ENCODE results near the gene TM4SF1. TPM values are rescaled to one million over a fixed set of nuclear protein-coding genes. Genes with fewer than 3 reads are reported as not detected.
"Not testable (repeated sequence)": the region's sequence is repeated elsewhere in the genome, so short reads cannot be mapped to it uniquely, and the experiment has no call there.

The TM4SF1 gene
- total RNA-seq, 2 experiments from 2014 or later = not detected

GRCh38 chr3:149381173-149382100 lies 4.0 kb upstream of the TM4SF1 start:
- POLR2A ChIA-PET = no interaction called here
- Mint-ChIP-seq H3K36me3 (ENCODE audit: low read depth) (no peaks in the 10 kb centered on the region), H3K27me3 (peaks cover 3% of the 10 kb centered on the region), H3K4me3 (no peak overlapping the region), H3K27ac (no peak overlapping the region), H3K9me3 (ENCODE audit: low read depth) (no peaks in the 10 kb centered on the region), H3K4me1 (no peaks in the 10 kb centered on the region)
- intact Hi-C loops (cut with DNase I, micrococcal nuclease) = no loop called here
- ATAC-seq (no peak), DNase-seq (no peak)
- CTCF ChIA-PET = interaction anchor here (0.9 kb wide), 1 partner anchor 9 kb away, joined by 3 read pairs; no protein-coding TSS in a partner anchor

GRCh38 chr3:149380220-149380619 lies 2.8 kb upstream of the TM4SF1 start:
- H3K9me3 Mint-ChIP-seq (ENCODE audit: low read depth); H3K27me3 Mint-ChIP-seq; ATAC-seq; H3K27ac Mint-ChIP-seq; DNase-seq; POLR2A ChIA-PET; intact Hi-C loops (cut with DNase I, micrococcal nuclease); CTCF ChIA-PET; H3K4me1 Mint-ChIP-seq; H3K36me3 Mint-ChIP-seq (ENCODE audit: low read depth); H3K4me3 Mint-ChIP-seq: not testable (repeated sequence)

GRCh38 chr3:149378478-149379309 lies 1.2 kb upstream of the TM4SF1 start:
- Mint-ChIP-seq H3K27me3 (peaks cover 3% of the 10 kb centered on the region), H3K9me3 (ENCODE audit: low read depth) (no peaks in the 10 kb centered on the region), H3K4me1 (no peaks in the 10 kb centered on the region), H3K27ac (no peak overlapping the region), H3K36me3 (ENCODE audit: low read depth) (no peaks in the 10 kb centered on the region), H3K4me3 (no peak overlapping the region)
- ChIA-PET CTCF (interaction anchor here (1.0 kb wide), 1 partner anchor 14 kb away, joined by 4 read pairs; no protein-coding TSS in a partner anchor), POLR2A (no interaction called here)
- intact Hi-C loops (cut with DNase I, micrococcal nuclease) = no loop called here
- DNase-seq (no peak), ATAC-seq (no peak)

GRCh38 chr3:149376718-149377407 lies 586 bp downstream of the TM4SF1 start:
- no peak for ATAC-seq
- no peaks in the 10 kb centered on the region for H3K9me3 Mint-ChIP-seq (ENCODE audit: low read depth)
- CTCF ChIA-PET = no interaction called here
- H3K27me3 Mint-ChIP-seq = peaks cover 5% of the 10 kb centered on the region
- H3K4me3 Mint-ChIP-seq = no peak overlapping the region
- DNase-seq = no peak
- no peaks in the 10 kb centered on the region for H3K36me3 Mint-ChIP-seq (ENCODE audit: low read depth)
- POLR2A ChIA-PET = no interaction called here
- intact Hi-C loops (cut with DNase I, micrococcal nuclease) = no loop called here
- no peaks in the 10 kb centered on the region for H3K4me1 Mint-ChIP-seq
- no peak overlapping the region for H3K27ac Mint-ChIP-seq

- ChIA-PET CTCF (no interaction called here), POLR2A (no interaction called here)
- H3K4me3 Mint-ChIP-seq = no peak overlapping the region
- H3K9me3 Mint-ChIP-seq (ENCODE audit: low read depth) = no peaks in the 10 kb centered on the region
- H3K36me3 Mint-ChIP-seq (ENCODE audit: low read depth) = no peaks in the 10 kb centered on the region
- intact Hi-C loops (cut with DNase I, micrococcal nuclease) = no loop called here
- no peak overlapping the region for H3K27ac Mint-ChIP-seq
- DNase-seq = no peak
- no peaks in the 10 kb centered on the region for H3K4me1 Mint-ChIP-seq
- peaks cover 2% of the 10 kb centered on the region for H3K27me3 Mint-ChIP-seq
- no peak for ATAC-seq
Measured at GRCh38 chr3:149375501-149376196, 1.8 kb downstream of the TM4SF1 start.

- H3K4me3 Mint-ChIP-seq = no peak overlapping the region
- DNase-seq = no peak
- no peak for ATAC-seq
- intact Hi-C loops (cut with DNase I, micrococcal nuclease) = no loop called here
- H3K36me3 Mint-ChIP-seq (ENCODE audit: low read depth) = no peaks in the 10 kb centered on the region
- H3K9me3 Mint-ChIP-seq (ENCODE audit: low read depth) = no peaks in the 10 kb centered on the region
- ChIA-PET POLR2A (no interaction called here), CTCF (no interaction called here)
- peaks cover 2% of the 10 kb centered on the region for H3K27me3 Mint-ChIP-seq
- no peaks in the 10 kb centered on the region for H3K4me1 Mint-ChIP-seq
- H3K27ac Mint-ChIP-seq = no peak overlapping the region
Measured at GRCh38 chr3:149374793-149375500, 2.5 kb downstream of the TM4SF1 start.

- POLR2A ChIA-PET = no interaction called here
- CTCF ChIA-PET = interaction anchor here (2.7 kb wide), 1 partner anchor 12 kb away, joined by 9 read pairs; no protein-coding TSS in a partner anchor
- Mint-ChIP-seq H3K36me3 (ENCODE audit: low read depth) (no peaks in the 10 kb centered on the region), H3K27ac (no peak overlapping the region), H3K9me3 (ENCODE audit: low read depth) (no peaks in the 10 kb centered on the region), H3K4me3 (no peak overlapping the region), H3K27me3 (peaks cover 2% of the 10 kb centered on the region), H3K4me1 (no peaks in the 10 kb centered on the region)
- ATAC-seq (no peak), DNase-seq (no peak)
- intact Hi-C loops (cut with DNase I, micrococcal nuclease) = no loop called here
Measured at GRCh38 chr3:149374391-149374790, 3.1 kb downstream of the TM4SF1 start.

- no peak for ATAC-seq
- H3K4me1 Mint-ChIP-seq = no peaks in the 10 kb centered on the region
- no peaks in the 10 kb centered on the region for H3K36me3 Mint-ChIP-seq (ENCODE audit: low read depth)
- H3K27ac Mint-ChIP-seq = no peak overlapping the region
- H3K27me3 Mint-ChIP-seq = peaks cover 4% of the 10 kb centered on the region
- H3K4me3 Mint-ChIP-seq = no peak overlapping the region
- intact Hi-C loops (cut with DNase I, micrococcal nuclease) = no loop called here
- DNase-seq = no peak
- ChIA-PET CTCF (interaction anchor here (0.9 to 2.7 kb wide), 4 partner anchors 9 to 22 kb away, joined by 3 to 9 read pairs (median 3); no protein-coding TSS in a partner anchor), POLR2A (no interaction called here)
- H3K9me3 Mint-ChIP-seq (ENCODE audit: low read depth) = no peaks in the 10 kb centered on the region
Measured at GRCh38 chr3:149373235-149374125, 4.0 kb downstream of the TM4SF1 start.

GRCh38 chr3:149371723-149372114 lies 5.7 kb downstream of the TM4SF1 start:
- H3K36me3 Mint-ChIP-seq (ENCODE audit: low read depth) = no peaks in the 10 kb centered on the region
- no peak overlapping the region for H3K27ac Mint-ChIP-seq
- intact Hi-C loops (cut with DNase I, micrococcal nuclease) = no loop called here
- no peaks in the 10 kb centered on the region for H3K9me3 Mint-ChIP-seq (ENCODE audit: low read depth)
- peaks cover 5% of the 10 kb centered on the region for H3K4me1 Mint-ChIP-seq
- H3K4me3 Mint-ChIP-seq = no peak overlapping the region
- H3K27me3 Mint-ChIP-seq = peaks cover 4% of the 10 kb centered on the region
- DNase-seq = no peak
- no peak for ATAC-seq
- ChIA-PET CTCF (interaction anchor here (0.6 to 2.7 kb wide), 3 partner anchors 9 to 19 kb away, joined by 3 to 9 read pairs (median 3); no protein-coding TSS in a partner anchor), POLR2A (no interaction called here)

Measured in activated CD4-positive, alpha-beta T cell treated with anti-CD3 and anti-CD28 coated beads for 36 hours (primary cell).